ENCODE data around the gene MGAM2.

MGAM2 gene

GRCh38 chr7:142150356-142150755 is 38.8 kb downstream of the MGAM2 start:
- no peak overlapping the region for H3K4me3 ChIP-seq (replicated peaks; ENCODE audit: low read depth, low read length)
- TF ChIP-seq CTCF (IDR thresholded peaks at IDR 0.05; ENCODE audit: low read length, missing control alignments), result no peak
- DNase-seq (ENCODE audit: low read depth), result no peak

GRCh38 chr7:142150869-142151268 is 39.4 kb downstream of the MGAM2 start:
- TF ChIP-seq CTCF (IDR thresholded peaks at IDR 0.05; ENCODE audit: low read length, missing control alignments), result no peak
- DNase-seq (ENCODE audit: low read depth), result no peak
- no peak overlapping the region for H3K4me3 ChIP-seq (replicated peaks; ENCODE audit: low read depth, low read length)

DNA sequence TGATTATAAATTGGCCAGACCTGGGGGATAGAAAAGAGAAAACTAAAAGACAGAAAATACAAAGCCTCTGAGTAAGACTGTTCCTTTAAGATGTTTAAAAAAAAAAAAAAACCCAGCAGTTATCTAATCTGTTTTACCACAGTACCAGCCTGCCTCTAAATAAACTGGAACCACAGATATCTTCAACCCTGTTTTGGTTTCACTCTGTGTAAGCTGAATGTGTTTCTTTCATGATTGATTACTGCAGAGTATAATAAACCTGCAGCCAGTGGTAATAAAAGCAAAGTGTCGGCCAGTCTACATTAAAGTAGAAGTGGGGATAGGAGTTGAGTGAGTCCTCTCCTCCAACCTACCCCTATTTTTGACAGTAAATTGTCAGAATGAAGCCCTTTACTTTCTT is 40.6 kb downstream of the MGAM2 start:
- H3K4me3 ChIP-seq (replicated peaks; ENCODE audit: low read depth, low read length), result no peak overlapping the region
- no peak for TF ChIP-seq CTCF (IDR thresholded peaks at IDR 0.05; ENCODE audit: low read length, missing control alignments)
- no peak for DNase-seq (ENCODE audit: low read depth)

- DNase-seq (ENCODE audit: low read depth), result no peak
These were observed 41.9 kb downstream of the MGAM2 start for GRCh38 chr7:142153400-142153799.

GRCh38 chr7:142158736-142159496 is 47.4 kb downstream of the MGAM2 start:
- no peak overlapping the region for H3K4me3 ChIP-seq (replicated peaks; ENCODE audit: low read depth, low read length)
- no peak for TF ChIP-seq CTCF (IDR thresholded peaks at IDR 0.05; ENCODE audit: low read length, missing control alignments)
- no peak for DNase-seq (ENCODE audit: low read depth)

More at GRCh38 chr7:142153400-142153799, 41.9 kb downstream of the MGAM2 start:
- TF ChIP-seq CTCF (IDR thresholded peaks at IDR 0.05; ENCODE audit: low read length, missing control alignments), result no peak
- H3K4me3 ChIP-seq (replicated peaks; ENCODE audit: low read depth, low read length), result no peak overlapping the region

GRCh38 chr7:142161921-142162320 is 50.4 kb downstream of the MGAM2 start:
- no peak overlapping the region for H3K4me3 ChIP-seq (replicated peaks; ENCODE audit: low read depth, low read length)
- no peak for DNase-seq (ENCODE audit: low read depth)
- TF ChIP-seq CTCF (IDR thresholded peaks at IDR 0.05; ENCODE audit: low read length, missing control alignments), result no peak

DNA sequence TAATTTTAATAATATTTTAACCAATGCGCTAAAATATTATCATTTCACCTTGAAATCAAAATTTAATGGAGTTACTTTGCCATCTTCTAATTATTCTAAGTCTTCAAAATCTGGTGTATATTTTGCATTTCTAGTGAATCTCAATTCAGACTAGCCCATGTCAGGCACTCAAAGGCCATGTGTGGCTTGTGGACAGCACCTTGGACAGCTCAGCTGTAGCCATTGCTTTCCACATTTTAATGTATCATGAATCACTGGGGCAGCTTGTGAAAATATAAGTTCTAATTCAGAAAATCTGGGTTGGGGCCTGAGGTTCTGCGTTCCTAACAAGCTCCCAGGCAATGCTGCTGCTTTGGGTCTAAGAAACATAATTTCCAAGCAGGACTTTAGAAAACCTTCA is 57.2 kb downstream of the MGAM2 start:
- no peak for TF ChIP-seq CTCF (IDR thresholded peaks at IDR 0.05; ENCODE audit: low read length, missing control alignments)
- H3K4me3 ChIP-seq (replicated peaks; ENCODE audit: low read depth, low read length), result no peak overlapping the region
- DNase-seq (ENCODE audit: low read depth), result no peak
